Measurements from ENCODE around the gene TCF3. TPM values are rescaled to one million over a fixed set of nuclear protein-coding genes. Genes with fewer than 3 reads are reported as not detected.

The TCF3 gene
- total and polyA plus RNA-seq, 2 of the 8 experiments (the other 6 are each of a cell fraction or from before 2014, with no cell fraction given): 241 to 348 TPM

DNA sequence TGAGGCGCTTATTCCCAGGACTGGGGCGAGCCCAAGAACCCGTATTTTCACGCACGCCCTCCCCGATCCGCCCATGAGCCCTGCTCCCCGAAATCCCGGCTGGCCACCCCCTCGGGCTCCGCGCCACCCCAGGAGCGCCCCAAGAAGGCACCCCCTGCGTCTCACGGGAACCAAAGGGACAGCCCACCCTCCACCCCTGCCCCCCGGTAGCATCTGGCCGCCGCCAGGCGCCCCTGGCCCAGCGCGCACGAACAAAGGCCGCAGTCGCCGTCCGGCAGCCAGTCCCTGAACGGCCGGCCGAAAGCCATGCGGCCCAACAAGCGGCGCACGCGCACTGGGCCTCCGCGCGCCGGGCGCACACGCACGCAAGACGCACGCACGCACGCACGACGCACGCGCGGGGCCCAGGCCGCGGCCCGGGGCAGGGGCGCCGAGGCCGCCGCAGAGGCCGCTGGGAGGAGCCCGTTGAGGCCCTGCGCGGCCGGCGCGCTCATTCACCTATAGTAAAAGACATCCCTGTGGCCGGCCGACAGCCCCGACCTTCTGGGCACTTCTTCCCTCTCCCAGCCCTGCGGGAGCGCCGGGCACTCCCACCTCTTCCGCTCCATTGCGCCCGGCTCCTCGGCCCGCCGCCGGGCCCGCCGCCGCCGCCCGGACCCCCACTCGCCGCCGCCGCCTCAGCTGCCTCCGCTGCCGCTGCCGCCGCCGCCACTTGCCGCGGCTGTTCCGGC is 60.2 kb downstream of the TCF3 start (continued):
- TF ChIP-seq, protein P1, sequence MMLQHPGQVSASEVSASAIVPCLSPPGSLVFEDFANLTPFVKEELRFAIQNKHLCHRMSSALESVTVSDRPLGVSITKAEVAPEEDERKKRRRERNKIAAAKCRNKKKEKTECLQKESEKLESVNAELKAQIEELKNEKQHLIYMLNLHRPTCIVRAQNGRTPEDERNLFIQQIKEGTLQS (IDR thresholded peaks at IDR 0.05; ENCODE audit: insufficient read depth, low read depth, low read length): no peak
- no peak for TF ChIP-seq RFX5 (IDR thresholded peaks at IDR 0.05; ENCODE audit: borderline replicate concordance, low read depth, low read length)
- TF ChIP-seq SUZ12 (IDR thresholded peaks at IDR 0.05; ENCODE audit: low read length): no peak
- no peak; a peak in 2 of 4 replicates for TF ChIP-seq SIN3A (conservative IDR thresholded peaks at IDR 0.05 in 1 of 2, IDR thresholded peaks at IDR 0.05 in 1 of 2; ENCODE audit: low read depth in 1 of 2, low read length in 2 of 2)
- no peak for TF ChIP-seq RBBP5 (IDR thresholded peaks at IDR 0.05; ENCODE audit: borderline replicate concordance, low read depth, low read length)
- no peak; a peak in 1 of 4 replicates for TF ChIP-seq HDAC2 (IDR thresholded peaks at IDR 0.05; ENCODE audit: borderline replicate concordance in 1 of 2, low read depth in 2 of 2, low read length in 2 of 2)
- TF ChIP-seq SP2 (IDR thresholded peaks at IDR 0.05; ENCODE audit: low read length): no peak
- TF ChIP-seq KDM1A (IDR thresholded peaks at IDR 0.05; ENCODE audit: borderline replicate concordance, low read length): no peak
- no peak for TF ChIP-seq YY1 (IDR thresholded peaks at IDR 0.05; ENCODE audit: low read depth, low read length)
- peak; percentile 75 for TF ChIP-seq PHF8 (conservative IDR thresholded peaks at IDR 0.05; ENCODE audit: low read depth, low read length)
- TF ChIP-seq RNF2 (IDR thresholded peaks at IDR 0.05; ENCODE audit: borderline replicate concordance, low read depth, low read length, missing control alignments, poor library complexity, severe bottlenecking): no peak
- TF ChIP-seq TAF1 (IDR thresholded peaks at IDR 0.05; ENCODE audit: low read depth, low read length): peak; percentile 89; the same call in 1 of the 2 replicates
- TF ChIP-seq, protein P2, sequence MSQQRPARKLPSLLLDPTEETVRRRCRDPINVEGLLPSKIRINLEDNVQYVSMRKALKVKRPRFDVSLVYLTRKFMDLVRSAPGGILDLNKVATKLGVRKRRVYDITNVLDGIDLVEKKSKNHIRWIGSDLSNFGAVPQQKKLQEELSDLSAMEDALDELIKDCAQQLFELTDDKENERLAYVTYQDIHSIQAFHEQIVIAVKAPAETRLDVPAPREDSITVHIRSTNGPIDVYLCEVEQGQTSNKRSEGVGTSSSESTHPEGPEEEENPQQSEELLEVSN (IDR thresholded peaks at IDR 0.05): no peak
- no peak for TF ChIP-seq TCF12 (IDR thresholded peaks at IDR 0.05; ENCODE audit: low read depth, low read length)
- no peak for TF ChIP-seq GABPA (IDR thresholded peaks at IDR 0.05; ENCODE audit: borderline replicate concordance, insufficient read depth, low read length)
- TF ChIP-seq POU5F1 (IDR thresholded peaks at IDR 0.05; ENCODE audit: low read depth, low read length): no peak
- TF ChIP-seq HDAC6 (IDR thresholded peaks at IDR 0.05; ENCODE audit: low read depth, low read length): no peak
- no peak for TF ChIP-seq EGR1 (IDR thresholded peaks at IDR 0.05; ENCODE audit: borderline replicate concordance, low read depth, low read length)
- peak; percentile 92 for TF ChIP-seq POLR2AphosphoS5 (IDR thresholded peaks at IDR 0.05; ENCODE audit: low read depth, low read length)
- TF ChIP-seq SP4 (IDR thresholded peaks at IDR 0.05; ENCODE audit: low read length): peak; percentile 61; the same call in 1 of the 2 replicates
- TF ChIP-seq KDM5A (IDR thresholded peaks at IDR 0.05; ENCODE audit: low read length): no peak
- TF ChIP-seq CBX8 (IDR thresholded peaks at IDR 0.05; ENCODE audit: borderline replicate concordance, low read depth, low read length): no peak

Data from H1 (cell line).